NCI-H2081 (cell line): ENCODE data around the gene MFSD2B.
A peak's percentile ranks its signal among the peaks of the same experiment; 100 is the strongest.
"Not testable (repeated sequence)": the region's sequence is repeated elsewhere in the genome, so short reads cannot be mapped to it uniquely, and the experiment has no call there.

Source experiments
- DNase-seq, 2 experiments: peaks; one replicate each; lab custom pipeline; 2025; lab: John Stamatoyannopoulos, UW

Gene MFSD2B

GRCh38 chr2:24009680-24010476 lies at the start of gene MFSD2B:
Gene MFSD2B (plus strand): TSS chr2:24010085. CDS start chr2:24010097, 12 bp downstream.
- DNase-seq, result no peak

DNA sequence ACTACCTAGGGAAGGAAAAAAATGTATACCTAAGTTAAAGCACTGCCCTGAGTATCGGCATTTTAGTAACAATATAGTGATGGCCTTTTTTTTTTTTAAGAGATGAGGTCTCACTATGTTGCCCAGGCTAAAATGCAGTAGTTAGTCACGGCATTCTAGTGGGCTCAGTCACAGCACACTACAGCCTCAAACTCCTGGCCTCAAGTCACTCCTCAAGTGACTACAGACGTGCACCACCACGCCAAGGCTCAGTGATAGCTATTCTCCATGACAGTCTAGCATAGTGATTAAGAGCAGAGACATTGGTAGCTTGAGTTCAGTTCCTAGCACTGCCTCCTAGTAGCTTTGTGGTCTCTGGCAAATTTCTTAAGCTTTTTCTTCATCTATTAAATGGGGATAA lies 42.0 kb upstream of the MFSD2B start:
- DNase-seq, result no peak

DNA sequence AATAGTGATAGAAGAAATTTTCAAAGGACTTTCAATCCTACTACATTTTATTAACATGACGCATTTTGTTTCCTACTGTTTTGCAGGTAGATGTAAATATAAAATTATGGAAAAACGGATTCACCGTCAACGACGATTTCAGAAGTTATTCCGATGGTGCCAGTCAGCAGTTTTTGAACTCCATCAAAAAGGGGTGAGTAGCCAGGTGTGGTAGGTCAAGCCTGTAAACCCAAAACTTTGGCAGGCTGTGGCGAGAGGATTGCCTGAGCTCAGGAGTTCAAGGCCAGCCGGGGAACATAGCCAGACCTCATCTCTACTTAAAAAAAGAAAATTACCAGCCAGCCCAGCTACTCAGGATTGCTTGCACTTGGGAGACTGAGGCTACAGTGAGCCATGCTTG lies 33.0 kb upstream of the MFSD2B start:
- DNase-seq, result no peak

DNA sequence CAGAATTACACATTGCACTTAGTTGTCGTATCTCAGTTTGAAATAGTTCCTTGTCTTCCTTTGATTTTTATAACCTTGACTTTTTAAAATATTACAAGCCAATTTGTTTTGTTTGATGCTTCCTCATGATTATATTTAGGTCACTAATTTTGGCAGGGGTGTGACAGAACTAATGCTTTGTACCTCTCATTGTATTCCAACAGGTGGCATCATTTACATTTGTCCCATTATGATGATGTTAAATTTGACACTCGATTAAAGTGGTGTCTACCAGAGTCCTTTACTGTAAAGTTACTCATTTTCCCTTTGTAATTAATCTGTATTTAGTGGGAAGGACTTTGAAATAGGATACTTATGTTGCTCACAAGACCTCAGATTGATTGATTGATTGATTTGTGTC lies 21.5 kb upstream of the MFSD2B start:
- DNase-seq, result peak in 1 of 2 experiments; percentile 40

- DNase-seq, result no peak
These were observed 17.0 kb upstream of the MFSD2B start for GRCh38 chr2:23992931-23993330.

DNA sequence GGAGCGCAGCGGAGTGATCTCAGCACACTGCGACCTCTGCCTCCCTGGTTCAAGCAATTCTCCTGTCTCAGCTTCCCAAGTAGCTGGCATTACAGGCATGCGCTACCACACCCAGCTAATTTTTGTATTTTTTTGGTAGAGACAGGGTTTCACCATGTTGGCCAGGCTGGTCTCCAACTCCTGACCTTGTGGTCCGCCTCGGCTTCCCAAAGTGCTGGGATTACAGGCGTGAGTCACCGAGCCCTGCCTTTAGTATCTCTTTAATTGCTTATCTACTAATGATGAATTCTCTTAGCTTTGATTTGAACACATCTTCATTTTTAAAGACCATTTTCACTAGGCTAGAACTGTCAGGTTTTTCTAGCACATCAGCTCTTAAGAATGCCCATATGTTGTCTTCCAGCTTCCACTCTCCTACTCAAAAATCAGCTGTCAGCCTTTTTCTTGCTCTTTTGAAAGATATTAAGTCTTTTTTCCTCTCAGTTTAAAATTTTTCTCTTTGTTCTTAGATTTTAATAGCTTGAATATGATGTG lies 16.1 kb upstream of the MFSD2B start:
- DNase-seq, result no peak

DNA sequence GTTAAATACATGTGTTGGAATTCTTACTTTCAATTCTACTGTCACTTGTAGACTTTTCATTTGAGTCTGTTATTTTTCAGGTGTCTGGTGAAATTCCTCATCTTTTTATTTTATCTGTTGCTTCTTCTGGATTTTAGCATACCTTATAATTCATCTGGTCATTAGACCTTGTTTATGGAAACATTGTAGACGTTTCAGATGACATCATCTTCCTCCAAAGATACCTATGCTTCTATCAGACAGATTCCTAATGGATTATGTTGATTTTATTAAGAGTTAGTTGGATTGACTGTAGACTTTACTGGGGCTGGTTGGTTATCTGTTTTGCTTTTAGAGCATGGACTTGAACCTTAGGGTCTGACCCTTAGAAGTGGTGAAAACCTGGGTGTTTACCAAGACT lies 15.3 kb upstream of the MFSD2B start:
- no peak for DNase-seq

DNA sequence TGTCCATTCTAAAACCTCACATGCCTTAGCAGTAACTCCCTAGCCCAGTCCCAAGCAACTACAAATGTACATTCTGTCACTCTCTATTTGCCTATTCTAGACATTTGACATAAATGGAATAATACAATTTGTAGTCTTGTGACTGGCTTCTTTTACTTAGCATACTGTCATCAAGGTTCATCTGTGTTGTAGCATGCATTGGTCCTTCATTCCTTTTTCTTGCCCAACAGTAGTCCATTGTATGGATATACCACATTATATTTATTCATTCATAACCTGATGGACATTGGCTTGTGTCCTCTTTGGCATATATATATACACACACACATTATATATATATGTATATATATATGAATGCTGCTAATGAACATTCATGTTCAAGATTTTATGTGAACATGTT lies 2.2 kb upstream of the MFSD2B start:
- DNase-seq, result no peak

DNA sequence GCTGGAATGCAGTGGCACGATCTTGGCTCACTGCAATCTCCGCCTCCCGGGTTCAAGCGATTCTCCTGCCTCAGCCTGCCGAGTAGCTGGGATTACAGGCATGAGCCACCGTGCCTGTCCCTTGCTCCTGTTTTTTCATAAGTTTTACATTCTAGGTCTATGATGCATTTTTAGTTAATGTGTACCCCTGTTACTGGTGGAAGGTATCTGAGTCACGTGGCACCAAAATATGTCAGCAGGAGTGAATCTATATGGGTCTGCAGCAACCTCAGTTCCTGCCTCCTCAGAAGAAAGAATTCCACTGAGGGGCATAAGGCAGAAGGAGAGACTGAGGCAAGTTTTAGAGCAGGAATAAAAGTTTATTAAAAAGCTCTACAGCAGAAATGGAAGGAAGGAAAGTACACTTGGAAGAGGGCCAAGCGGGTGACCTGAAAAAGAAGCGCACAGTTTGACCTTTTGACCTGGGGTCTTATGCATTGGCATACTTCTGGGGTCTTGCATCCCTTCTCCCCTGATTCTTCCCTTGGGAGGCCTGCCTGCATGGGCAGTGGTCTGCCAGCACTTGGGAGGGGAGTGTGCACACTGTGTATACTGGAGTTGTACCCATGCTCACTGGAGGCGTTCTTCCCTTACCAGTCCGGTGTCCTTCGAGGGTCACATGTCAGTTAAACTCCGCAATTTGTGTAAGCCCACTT lies 1.1 kb upstream of the MFSD2B start:
- no peak for DNase-seq

DNA sequence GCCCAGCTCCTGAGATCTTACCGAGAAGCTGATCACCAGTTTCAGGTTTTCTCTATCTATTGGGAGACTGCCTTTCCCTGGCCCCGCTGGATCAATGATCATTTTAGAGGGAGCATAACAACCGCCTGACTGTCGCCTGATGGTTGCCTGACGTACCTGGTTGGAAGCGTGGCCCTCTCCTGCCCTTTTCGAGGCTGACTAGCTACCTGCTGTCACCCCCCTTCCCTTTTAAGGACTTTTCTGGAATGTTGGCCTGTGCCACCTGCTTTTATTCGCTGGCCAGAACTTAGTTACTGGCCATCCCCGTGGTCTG lies 562 bp upstream of the MFSD2B start:
- DNase-seq, result no peak

DNA sequence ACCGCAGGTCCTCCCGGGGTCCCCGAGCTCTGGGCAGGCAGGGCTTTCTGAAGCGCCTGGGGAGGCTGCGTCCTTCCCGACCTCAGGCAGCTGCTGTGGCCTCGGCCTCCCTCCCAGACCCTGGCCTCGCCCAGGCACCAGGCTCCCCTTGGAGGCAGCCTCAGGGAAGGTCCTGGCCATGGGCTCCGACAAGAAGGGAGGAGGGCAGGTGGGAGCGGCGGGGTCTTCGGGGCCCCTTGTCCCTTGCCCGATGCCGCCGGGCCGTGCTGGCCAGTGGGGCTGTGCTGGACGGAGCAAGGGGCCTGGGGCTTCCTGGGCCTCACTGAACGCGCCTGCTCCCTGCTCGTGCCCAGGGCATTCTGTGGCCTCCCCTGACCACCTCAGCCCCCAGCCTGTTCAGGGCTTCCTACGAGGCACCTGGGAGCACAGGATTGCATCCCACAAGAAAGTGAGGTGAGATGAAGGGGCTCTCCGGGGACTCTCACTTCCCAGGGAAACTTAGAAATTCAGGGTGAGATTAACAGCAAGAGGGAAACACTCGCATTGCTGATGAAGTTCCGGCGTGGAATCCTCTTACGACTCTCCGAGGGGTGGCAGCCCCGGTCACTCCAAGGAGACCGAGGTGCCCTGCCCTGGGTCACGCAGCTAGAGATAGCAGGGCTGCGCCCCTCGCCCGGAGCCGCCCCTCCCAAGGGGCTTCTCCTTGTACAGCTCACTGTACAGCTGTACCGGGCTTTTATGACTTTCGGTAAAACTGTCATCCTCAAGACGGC lies 778 bp downstream of the MFSD2B start:
- DNase-seq, result no peak

DNA sequence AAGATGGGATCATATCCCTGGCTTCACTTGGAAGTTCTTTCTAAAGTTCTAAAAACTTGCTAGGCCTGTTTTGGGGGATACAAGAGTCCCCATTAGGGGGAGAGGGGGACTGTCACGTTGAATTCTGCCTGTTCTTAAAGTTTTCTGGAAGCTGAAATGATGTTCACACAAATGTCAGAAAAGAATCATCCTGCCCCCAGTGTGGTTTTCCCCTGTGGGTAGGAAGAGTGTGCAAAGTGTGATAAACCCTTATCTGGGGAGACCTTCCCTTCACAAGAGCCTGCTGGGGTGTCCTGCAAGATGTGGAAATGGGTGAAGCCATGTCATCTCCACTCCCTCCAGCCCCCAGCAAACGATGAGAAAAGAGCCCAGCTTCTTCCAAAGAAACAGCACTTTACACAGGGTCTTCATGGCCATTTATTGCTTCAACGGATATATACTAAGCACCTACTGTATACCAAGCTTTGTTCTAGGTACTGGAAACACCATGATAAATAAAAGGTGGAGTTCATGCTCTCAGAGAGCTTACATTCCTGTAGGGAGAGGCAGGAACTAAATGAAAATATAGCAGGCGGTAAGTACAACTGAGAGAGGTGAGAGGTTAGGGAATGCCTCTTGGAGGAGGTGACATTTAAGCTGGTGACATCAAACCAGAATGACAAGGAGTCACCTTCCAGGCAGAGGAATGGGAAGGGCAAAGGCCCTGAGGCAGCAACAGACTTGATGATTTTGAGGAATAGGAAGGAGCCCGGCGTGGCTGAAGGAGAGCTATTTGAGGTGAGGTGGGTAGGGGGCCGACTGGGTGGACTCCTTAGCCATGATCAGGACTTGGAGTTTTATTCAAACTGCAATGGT lies 1.6 kb downstream of the MFSD2B start:
- no peak for DNase-seq

- no peak for DNase-seq
These were observed 2.8 kb downstream of the MFSD2B start for GRCh38 chr2:24012521-24013188.

GRCh38 chr2:24014902-24015301 lies 5.0 kb downstream of the MFSD2B start:
- not testable (repeated sequence) for DNase-seq

DNA sequence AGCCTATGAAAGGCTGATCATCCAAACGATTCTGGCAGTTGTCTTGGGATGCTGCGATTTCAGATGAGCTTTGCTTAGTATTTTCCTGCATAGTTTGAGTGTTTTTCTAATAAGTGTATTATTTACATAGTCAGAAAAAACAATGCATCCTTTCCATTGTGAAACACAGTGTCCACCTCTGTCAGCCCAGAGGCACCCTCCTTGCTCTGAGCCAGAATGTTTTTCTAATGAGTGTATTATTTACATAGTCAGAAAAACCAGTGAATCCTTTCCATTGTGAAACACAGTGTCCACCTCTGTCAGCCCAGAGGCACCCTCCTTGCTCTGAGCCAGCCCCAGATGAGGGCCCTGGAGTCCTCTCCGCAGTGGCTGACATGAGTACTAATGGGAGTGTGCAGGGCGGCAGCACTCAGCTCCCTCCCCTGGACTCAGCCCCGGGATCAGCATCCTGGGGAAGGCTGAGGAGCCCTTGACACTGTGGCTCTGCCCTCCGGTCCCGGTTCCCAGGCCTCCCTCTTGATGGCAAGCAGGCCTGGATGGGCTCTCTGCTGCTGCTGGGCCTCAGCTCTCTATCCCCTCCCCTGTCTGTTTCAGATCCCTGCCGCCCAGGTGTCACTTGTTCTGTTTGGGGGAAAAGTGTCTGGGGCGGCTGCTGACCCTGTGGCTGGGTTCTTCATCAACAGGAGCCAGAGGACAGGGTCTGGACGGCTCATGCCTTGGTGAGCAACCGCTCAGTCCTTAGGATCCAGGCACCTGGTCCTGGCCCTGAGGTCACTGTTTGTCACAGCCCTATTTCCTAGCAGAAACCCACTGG lies 5.9 kb downstream of the MFSD2B start:
- DNase-seq, result no peak

DNA sequence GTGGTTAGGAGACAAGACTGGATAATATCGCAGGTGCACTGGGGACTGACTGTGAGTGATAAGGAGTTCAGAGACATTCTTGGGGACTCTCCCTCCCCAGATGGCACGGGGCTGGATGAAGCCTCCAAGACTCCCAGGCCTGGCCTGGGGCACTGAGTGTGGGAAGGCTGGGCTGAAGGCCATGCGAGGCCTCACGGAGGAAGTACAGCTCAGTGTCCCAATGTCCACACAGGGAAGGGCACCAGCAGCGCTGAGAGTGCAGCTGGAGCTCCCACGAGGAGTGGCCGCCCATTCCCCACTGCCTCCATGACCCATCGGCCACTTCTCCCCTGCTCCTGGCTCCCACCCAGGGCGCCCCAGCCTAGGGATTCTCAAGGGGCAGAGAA lies 6.5 kb downstream of the MFSD2B start:
- no peak for DNase-seq

- DNase-seq, result no peak
These were observed 7.2 kb downstream of the MFSD2B start for GRCh38 chr2:24016853-24017703.

- DNase-seq, result no peak
These were observed 7.8 kb downstream of the MFSD2B start for GRCh38 chr2:24017711-24018110.

- no peak for DNase-seq
These were observed 8.4 kb downstream of the MFSD2B start for GRCh38 chr2:24018241-24018640.
